ENCODE results near the gene RASA3.

RASA3 gene

DNA sequence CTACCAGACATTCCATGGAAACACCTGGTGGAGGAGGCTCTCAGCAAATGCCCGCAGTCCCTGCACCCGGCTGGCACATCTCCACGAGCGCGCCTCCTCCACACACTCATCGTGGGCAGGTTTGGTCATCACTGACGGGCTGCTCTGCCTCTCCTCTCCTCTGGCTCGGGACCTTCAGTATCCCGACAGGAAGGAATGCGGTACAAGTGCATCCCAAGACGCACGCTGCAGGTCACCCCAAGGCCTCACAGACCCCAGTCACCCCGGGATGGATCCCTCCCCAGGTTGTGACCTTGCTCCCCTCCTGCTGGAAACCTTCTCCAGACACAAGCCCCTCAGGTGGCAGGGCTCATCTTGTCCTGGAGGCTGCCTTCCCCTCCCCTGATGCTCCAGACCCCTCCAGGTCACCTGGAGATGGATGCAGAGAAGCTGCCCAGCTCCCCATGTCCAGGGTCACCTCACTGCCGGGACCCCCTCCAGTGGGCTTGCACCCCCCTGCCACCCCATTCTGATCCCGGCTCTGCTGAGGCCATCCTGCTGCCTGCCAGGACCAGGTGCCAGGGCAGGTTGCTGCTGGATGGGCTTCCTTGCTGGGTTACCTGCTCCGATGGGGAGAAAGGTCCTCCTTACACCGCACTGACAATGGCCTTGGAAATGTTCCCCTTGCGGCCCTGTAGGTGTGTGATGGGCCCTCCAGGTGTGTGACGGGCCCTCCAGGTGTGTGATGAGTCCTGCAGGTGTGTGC, 188.4 kb downstream of the RASA3 start:
- Mint-ChIP-seq H3K9me3 (no peaks in the 10 kb centered on the region), H3K36me3 (no peaks in the 10 kb centered on the region), H3K4me1 (peaks cover 2% of the 10 kb centered on the region), H3K27me3 (no peaks in the 10 kb centered on the region), H3K27ac (no peak overlapping the region), H3K4me3 (no peak overlapping the region)
- CTCF ChIA-PET = no interaction called here
- no peak for DNase-seq

DNA sequence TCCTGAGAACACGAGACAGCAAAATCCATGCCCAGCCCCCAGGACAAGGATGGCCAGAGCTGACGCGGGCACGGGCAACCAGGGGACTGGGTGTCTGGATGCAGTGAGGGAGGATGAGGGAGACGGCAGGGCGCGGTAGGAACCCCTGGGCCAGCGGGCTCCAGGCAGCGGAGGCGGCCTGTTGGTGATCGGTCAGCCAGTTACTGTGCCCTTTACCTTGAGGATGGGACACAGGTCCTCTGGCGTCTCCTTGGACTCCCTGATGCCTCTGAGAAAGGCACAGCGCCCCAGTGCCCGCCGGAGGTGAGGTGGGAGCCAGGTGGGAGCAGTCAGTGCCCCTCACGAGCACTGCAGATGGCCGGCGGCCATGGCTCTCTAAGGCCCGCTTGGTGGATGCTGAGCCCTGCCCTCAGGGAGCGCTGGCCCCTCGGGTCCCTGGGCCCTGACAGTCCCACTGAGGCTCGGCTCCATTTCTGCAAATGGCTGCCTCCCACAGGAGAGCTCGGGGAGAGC, 189.8 kb downstream of the RASA3 start:
- no peak overlapping the region for H3K27ac Mint-ChIP-seq
- H3K9me3 Mint-ChIP-seq = no peaks in the 10 kb centered on the region
- peaks cover 6% of the 10 kb centered on the region for H3K27me3 Mint-ChIP-seq
- no peaks in the 10 kb centered on the region for H3K4me1 Mint-ChIP-seq
- DNase-seq = no peak
- CTCF ChIA-PET = no interaction called here
- H3K36me3 Mint-ChIP-seq = no peaks in the 10 kb centered on the region
- H3K4me3 Mint-ChIP-seq = no peak overlapping the region

GRCh38 chr13:113941571-113942191, 190.7 kb downstream of the RASA3 start:
- Mint-ChIP-seq H3K4me1 (no peaks in the 10 kb centered on the region), H3K4me3 (no peak overlapping the region), H3K27me3 (peaks cover 6% of the 10 kb centered on the region), H3K36me3 (no peaks in the 10 kb centered on the region), H3K27ac (no peak overlapping the region), H3K9me3 (no peaks in the 10 kb centered on the region)
- DNase-seq = no peak
- CTCF ChIA-PET = interaction anchor here (0.9 kb wide), 1 partner anchor 28 kb away, joined by 3 read pairs; no protein-coding TSS in a partner anchor

DNA sequence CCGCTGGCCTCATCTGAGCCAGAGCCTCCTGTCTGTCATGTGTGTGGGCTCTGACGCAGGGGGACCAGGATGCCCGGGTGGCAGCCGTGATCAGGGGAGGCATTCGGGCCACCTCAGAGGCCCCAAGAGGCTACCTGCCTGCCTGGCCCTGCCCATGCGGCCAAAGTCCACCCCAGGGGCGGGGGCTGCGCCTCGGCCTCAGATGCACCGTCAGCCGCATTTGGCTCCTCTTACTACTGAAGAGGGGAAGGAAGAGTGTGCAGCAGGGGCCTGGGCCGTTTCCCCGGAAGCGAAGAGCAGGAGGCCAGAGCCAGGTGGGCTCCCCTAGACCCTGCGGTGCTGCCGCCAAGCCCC, 192.5 kb downstream of the RASA3 start:
- DNase-seq = no peak
- H3K9me3 Mint-ChIP-seq = no peaks in the 10 kb centered on the region
- no peaks in the 10 kb centered on the region for H3K4me1 Mint-ChIP-seq
- peaks cover 10% of the 10 kb centered on the region for H3K27me3 Mint-ChIP-seq
- CTCF ChIA-PET = no interaction called here
- no peaks in the 10 kb centered on the region for H3K36me3 Mint-ChIP-seq
- no peak overlapping the region for H3K27ac Mint-ChIP-seq
- no peak overlapping the region for H3K4me3 Mint-ChIP-seq

DNA sequence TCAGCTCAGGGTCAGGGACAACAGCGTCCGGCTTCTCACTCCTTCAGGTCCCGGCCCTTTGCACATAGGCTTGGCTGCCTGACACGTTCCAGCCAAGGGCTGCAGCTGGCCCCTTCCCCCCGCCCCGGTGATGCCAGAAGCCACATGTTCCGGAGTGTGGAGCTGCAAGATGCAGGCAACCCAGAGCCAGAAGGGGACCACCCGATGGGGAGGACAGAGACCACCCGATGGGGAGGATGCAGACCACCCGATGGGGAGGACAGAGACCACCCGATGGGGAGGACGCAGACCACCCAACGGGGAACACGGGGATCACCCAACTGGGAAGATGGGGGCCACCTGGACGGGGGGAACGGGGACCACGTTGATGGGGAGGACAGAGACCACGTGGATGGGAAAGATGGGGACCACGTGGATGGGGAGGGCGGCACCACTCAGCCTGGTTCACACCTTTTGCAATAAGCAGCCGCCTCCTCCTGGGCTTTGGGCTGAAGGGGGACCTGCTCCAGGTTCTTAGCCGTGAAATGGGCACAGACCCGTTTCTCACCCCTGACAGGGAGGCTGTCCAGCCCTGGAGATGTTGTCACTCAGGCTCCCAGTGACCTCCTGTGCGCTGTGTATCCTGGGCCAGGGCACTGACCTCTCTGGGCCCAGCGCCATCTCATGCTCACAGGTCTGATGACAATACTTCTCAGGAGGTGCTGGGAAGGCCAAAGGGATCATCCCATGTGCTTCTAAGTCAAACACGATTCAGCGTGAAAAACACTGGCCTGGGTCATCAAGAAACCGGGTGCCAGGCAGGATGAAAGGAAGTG, 193.1 kb downstream of the RASA3 start:
- no peak overlapping the region for H3K27ac Mint-ChIP-seq
- H3K27me3 Mint-ChIP-seq = peaks cover 10% of the 10 kb centered on the region
- DNase-seq = no peak
- CTCF ChIA-PET = no interaction called here
- no peaks in the 10 kb centered on the region for H3K9me3 Mint-ChIP-seq
- no peaks in the 10 kb centered on the region for H3K4me1 Mint-ChIP-seq
- no peak overlapping the region for H3K4me3 Mint-ChIP-seq
- no peaks in the 10 kb centered on the region for H3K36me3 Mint-ChIP-seq

- Mint-ChIP-seq H3K36me3 (no peaks in the 10 kb centered on the region), H3K9me3 (no peaks in the 10 kb centered on the region), H3K4me3 (no peak overlapping the region), H3K27me3 (peaks cover 10% of the 10 kb centered on the region), H3K4me1 (no peaks in the 10 kb centered on the region), H3K27ac (no peak overlapping the region)
- DNase-seq = no peak
- CTCF ChIA-PET = no interaction called here
Measured at GRCh38 chr13:113938716-113939115, 193.7 kb downstream of the RASA3 start.

GRCh38 chr13:113938246-113938645, 194.2 kb downstream of the RASA3 start:
- DNase-seq = no peak
- CTCF ChIA-PET = no interaction called here
- Mint-ChIP-seq H3K9me3 (no peaks in the 10 kb centered on the region), H3K27me3 (peaks cover 10% of the 10 kb centered on the region), H3K36me3 (no peaks in the 10 kb centered on the region), H3K4me1 (no peaks in the 10 kb centered on the region), H3K27ac (no peak overlapping the region), H3K4me3 (no peak overlapping the region)

DNA sequence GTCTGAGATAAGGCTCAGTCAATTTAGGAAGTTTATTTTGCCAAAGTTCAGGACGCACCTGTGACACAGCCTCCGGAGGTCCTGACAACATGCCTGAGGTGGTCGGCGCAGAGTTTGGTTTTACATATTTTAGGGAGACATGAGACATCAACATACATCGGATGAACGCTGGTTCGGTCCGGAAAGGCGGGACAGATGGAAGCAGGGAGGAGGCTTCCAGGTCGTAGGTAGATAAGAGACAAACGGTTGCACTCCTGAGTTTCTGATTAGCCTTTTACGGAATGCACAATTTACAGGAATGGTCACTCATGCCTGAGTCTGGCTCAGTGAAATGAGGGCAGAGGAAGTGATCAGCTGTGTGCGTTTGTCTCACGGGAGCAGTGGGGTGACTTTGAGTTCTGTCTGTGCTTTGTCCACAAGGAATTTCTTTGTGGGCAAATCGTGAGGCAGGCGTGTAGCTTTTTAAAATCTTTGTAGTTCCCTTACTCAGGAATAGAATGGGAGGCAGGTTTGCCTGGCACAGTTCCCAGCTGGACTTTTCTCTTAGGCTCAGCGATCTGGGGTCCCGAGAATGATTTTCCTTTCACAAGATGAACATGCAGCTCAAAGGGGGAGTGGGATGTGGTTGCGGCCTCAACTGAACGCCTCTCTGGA, 194.8 kb downstream of the RASA3 start:
- CTCF ChIA-PET = no interaction called here
- no peak overlapping the region for H3K4me3 Mint-ChIP-seq
- no peak for DNase-seq
- H3K4me1 Mint-ChIP-seq = no peaks in the 10 kb centered on the region
- no peaks in the 10 kb centered on the region for H3K9me3 Mint-ChIP-seq
- no peaks in the 10 kb centered on the region for H3K36me3 Mint-ChIP-seq
- no peak overlapping the region for H3K27ac Mint-ChIP-seq
- H3K27me3 Mint-ChIP-seq = peaks cover 10% of the 10 kb centered on the region

DNA sequence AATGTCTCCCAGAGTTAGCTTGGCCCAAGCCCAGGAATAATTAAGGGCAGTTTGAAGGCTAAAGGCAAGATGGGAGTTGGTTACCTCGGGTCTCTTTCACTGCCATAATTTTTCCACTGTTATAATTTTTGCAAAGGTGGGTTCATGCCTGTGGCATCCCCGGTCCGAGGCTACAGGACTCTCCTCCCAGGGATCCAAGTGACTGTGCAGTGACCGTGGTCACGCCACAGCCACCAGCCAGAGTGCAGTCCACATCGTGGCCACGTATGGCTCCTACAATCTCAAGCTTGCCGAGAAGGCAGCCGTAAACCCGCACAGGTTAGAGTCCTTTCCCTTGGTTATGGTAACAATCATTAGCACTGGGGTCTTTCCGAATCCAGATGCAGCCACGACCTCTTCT, 195.3 kb downstream of the RASA3 start:
- no peaks in the 10 kb centered on the region for H3K9me3 Mint-ChIP-seq
- CTCF ChIA-PET = interaction anchor here (0.7 kb wide), 1 partner anchor 514 kb away, joined by 3 read pairs; no protein-coding TSS in a partner anchor

GRCh38 chr13:113936166-113936965, 196.1 kb downstream of the RASA3 start:
- Mint-ChIP-seq H3K27me3 (peaks cover 11% of the 10 kb centered on the region), H3K36me3 (no peaks in the 10 kb centered on the region), H3K9me3 (no peaks in the 10 kb centered on the region), H3K4me3 (no peak overlapping the region), H3K27ac (no peak overlapping the region), H3K4me1 (no peaks in the 10 kb centered on the region)
- no peak for DNase-seq
- CTCF ChIA-PET = interaction anchor here (0.7 kb wide), 1 partner anchor 513 kb away, joined by 3 read pairs; no protein-coding TSS in a partner anchor

More for the DNA sequence above, 195.3 kb downstream of the RASA3 start:
- H3K27me3 Mint-ChIP-seq = peaks cover 10% of the 10 kb centered on the region
- no peak overlapping the region for H3K27ac Mint-ChIP-seq
- no peaks in the 10 kb centered on the region for H3K36me3 Mint-ChIP-seq
- H3K4me1 Mint-ChIP-seq = no peaks in the 10 kb centered on the region
- no peak for DNase-seq
- H3K4me3 Mint-ChIP-seq = no peak overlapping the region

DNA sequence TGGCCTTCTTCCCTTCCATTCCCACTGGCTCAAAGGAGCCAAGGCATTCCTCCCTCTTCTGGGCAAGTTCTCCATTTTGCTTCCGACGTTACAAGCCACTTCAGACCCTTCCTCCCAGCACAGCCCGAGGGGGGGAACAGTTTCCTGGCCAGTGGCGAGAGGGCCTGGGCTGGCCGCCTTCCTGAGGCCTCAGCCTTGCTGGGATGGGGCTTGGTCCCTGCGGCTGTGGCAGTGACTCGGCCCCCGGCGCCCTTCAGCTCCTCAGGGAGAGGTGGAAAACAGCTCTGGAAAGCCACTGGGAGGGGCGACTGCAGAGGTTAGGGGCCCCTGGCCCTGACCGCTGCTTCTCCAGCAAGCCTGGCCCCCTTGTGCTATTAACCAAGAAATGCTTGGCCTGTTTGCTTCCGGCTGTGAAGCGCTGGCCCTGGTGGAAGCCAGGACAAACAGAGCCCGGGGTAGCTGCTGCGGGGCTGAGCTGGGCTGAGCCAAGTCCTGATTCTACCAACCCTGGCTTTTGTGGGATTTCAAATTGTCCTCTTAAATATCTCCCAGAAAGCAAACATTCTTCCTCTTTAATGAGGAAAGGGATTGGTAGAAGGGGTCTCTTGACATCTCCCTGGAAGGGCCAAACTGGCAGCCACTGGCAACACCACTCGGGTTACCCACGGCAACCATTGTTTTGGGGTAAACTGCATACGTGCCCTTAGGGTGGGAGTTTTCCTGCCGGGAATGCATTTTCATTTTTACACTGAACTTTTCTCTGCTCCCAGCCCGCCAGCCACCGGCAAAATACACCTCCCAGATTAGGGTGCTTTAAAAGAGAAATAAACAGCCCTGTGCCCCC, 197.2 kb downstream of the RASA3 start:
- Mint-ChIP-seq H3K27me3 (peaks cover 16% of the 10 kb centered on the region), H3K4me1 (no peaks in the 10 kb centered on the region), H3K4me3 (no peak overlapping the region), H3K9me3 (no peaks in the 10 kb centered on the region), H3K27ac (no peak overlapping the region), H3K36me3 (no peaks in the 10 kb centered on the region)
- peak; percentile 16 for DNase-seq
- CTCF ChIA-PET = no interaction called here

DNA sequence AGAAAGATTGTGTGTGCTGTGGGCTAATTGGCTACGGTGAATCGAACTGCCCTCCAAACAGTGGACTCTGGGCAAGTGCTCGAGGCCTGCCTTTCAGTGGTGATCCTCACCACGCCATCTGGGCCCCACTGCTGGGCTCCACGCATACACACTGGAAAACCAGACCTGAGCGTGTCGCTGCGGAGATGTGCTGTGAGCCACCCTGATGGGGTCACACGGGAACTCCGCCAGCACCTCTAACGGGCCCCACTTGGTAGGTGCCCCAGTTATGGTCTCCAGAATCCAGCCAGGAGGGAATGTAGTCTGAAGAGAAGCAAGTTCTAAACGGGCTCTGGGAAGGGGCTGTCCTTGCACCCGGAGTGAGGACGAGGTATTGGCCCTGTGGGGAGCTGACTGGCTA, 197.8 kb downstream of the RASA3 start:
- Mint-ChIP-seq H3K4me1 (no peaks in the 10 kb centered on the region), H3K4me3 (no peak overlapping the region), H3K27ac (no peak overlapping the region), H3K27me3 (peaks cover 16% of the 10 kb centered on the region), H3K36me3 (no peaks in the 10 kb centered on the region), H3K9me3 (no peaks in the 10 kb centered on the region)
- CTCF ChIA-PET = no interaction called here
- peak; percentile 11 for DNase-seq

GRCh38 chr13:113933901-113934300, 198.5 kb downstream of the RASA3 start:
- no peak overlapping the region for H3K4me3 Mint-ChIP-seq
- H3K4me1 Mint-ChIP-seq = no peaks in the 10 kb centered on the region
- CTCF ChIA-PET = no interaction called here
- peak; percentile 9 for DNase-seq
- H3K9me3 Mint-ChIP-seq = no peaks in the 10 kb centered on the region
- H3K27ac Mint-ChIP-seq = no peak overlapping the region
- H3K36me3 Mint-ChIP-seq = no peaks in the 10 kb centered on the region
- peaks cover 22% of the 10 kb centered on the region for H3K27me3 Mint-ChIP-seq

Measured in activated naive CD4-positive, alpha-beta T cell treated with anti-CD3 and anti-CD28 coated beads, Interleukin-2, amount 10 ng/mL, durations not matched to agents 7 days and 5 days (primary cell).